Activated naive CD4-positive, alpha-beta T cell treated with anti-CD3 and anti-CD28 coated beads, Interleukin-2, amount 50 U/mL, for 72 hours (primary cell): ENCODE measurements around the gene SLC38A7. TPM values are rescaled to one million over a fixed set of nuclear protein-coding genes. Genes with fewer than 3 reads are reported as not detected.
A peak's percentile ranks its signal among the peaks of the same experiment; 100 is the strongest.

ENCODE experiments used
- ATAC-seq, 2 donors: fragments of 150-1000 bp; cut with Tn5 transposase; 2 replicates each; pipeline ENCODE4 v1.10.0; 2021; ENCODE audit warnings: mild to moderate bottlenecking in 2 of 2, moderate library complexity in 2 of 2
- DNase-seq, 2 donors: peaks; one replicate each; pipeline ENCODE4 v3.0.0; 2021 to 2022; ENCODE audit warnings: low spot score in 2 of 2
- H3K27ac Mint-ChIP-seq, 2 donors: one replicate each; pipeline ENCODE4 v1.8.0; 2022; ENCODE audit warnings: mild to moderate bottlenecking in 2 of 2, mixed read lengths in 2 of 2
- H3K36me3 Mint-ChIP-seq, 2 donors: one replicate each; pipeline ENCODE4 v1.8.0; 2022; ENCODE audit warnings: mixed read lengths in 2 of 2
- H3K9me3 Mint-ChIP-seq, 2 donors: one replicate each; pipeline ENCODE4 v1.8.0; 2022; ENCODE audit warnings: mixed read lengths in 2 of 2
- total RNA-seq, 2 donors: library from RNA; stranded (reverse); gene quantifications; one replicate each; pipeline ENCODE4 v1.2.3, GENCODE V29; 2022

The SLC38A7 gene
- total RNA-seq = 1 to 10 TPM; 5.8 to 6.7 TPM

GRCh38 chr16:58684354-58685083, at the start of gene SLC38A7:
TSS of gene SLC38A7 (minus strand) at chr16:58684770. CDS start at chr16:58680126, 4,644 bp downstream.
- Mint-ChIP-seq H3K36me3 (no peaks in the 10 kb centered on the region), H3K9me3 (no peaks in the 10 kb centered on the region), H3K27ac (peak within 1 kb of the TSS; percentile 88 to 94)
- ATAC-seq = peak; percentile 96 to 98
- peak; percentile 72 to 74 for DNase-seq

GRCh38 chr16:58733671-58734458, 49.3 kb upstream of the SLC38A7 start, which contains the start of gene GOT2:
TSS of gene GOT2 (minus strand) at chr16:58734316. CDS start at chr16:58734228, 88 bp downstream.
- peak; percentile 86 to 87 for DNase-seq
- H3K27ac Mint-ChIP-seq = peak within 1 kb of the TSS; percentile 93 to 98
- no peaks in the 10 kb centered on the region for H3K9me3 Mint-ChIP-seq
- H3K36me3 Mint-ChIP-seq = peaks cover 5 to 23% of the 10 kb centered on the region in 2 donors
- ATAC-seq = peak; percentile 91 to 92

DNA sequence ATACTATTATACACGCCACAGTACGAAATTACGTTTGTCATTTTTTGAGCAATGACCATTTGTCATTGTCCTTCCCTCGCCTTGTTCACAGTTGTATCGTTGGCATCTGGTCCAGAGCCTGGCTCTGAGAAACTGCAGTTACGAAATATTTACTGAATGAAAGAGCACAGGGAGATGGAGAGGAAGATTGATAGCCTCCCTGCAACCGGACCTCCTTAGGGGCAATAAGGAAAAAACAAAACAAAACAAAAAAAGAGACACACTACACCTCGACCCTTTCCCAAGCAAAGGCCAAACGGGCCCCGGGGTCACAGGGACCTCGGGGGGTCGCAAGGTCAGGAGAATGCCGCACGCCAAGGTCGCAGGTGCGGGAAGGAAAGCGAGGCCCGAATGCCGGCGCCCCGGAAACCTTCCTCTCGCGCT, 48.7 kb upstream of the SLC38A7 start:
- Mint-ChIP-seq H3K36me3 (peaks cover 5 to 23% of the 10 kb centered on the region in 2 donors), H3K9me3 (no peaks in the 10 kb centered on the region), H3K27ac (peak overlapping the region; percentile 93 to 95)
- DNase-seq (no peak), ATAC-seq (no peak)

GRCh38 chr16:58732545-58733247, 48.1 kb upstream of the SLC38A7 start:
- H3K27ac Mint-ChIP-seq = peak overlapping the region; percentile 93 to 95
- ATAC-seq = peak; percentile 72 to 77
- H3K36me3 Mint-ChIP-seq = peaks cover 5 to 23% of the 10 kb centered on the region in 2 donors
- DNase-seq = peak in 1 of 2 donors; percentile 10
- H3K9me3 Mint-ChIP-seq = no peaks in the 10 kb centered on the region

- DNase-seq (no peak), ATAC-seq (no peak)
- no peaks in the 10 kb centered on the region for H3K9me3 Mint-ChIP-seq
- H3K36me3 Mint-ChIP-seq = peaks cover 5 to 23% of the 10 kb centered on the region in 2 donors
- no peak overlapping the region for H3K27ac Mint-ChIP-seq
Observed at GRCh38 chr16:58730724-58731370, 46.3 kb upstream of the SLC38A7 start.

GRCh38 chr16:58727796-58728568, 43.4 kb upstream of the SLC38A7 start:
- ATAC-seq (no peak), DNase-seq (no peak)
- H3K27ac Mint-ChIP-seq = no peak overlapping the region
- H3K36me3 Mint-ChIP-seq = peaks cover 0 to 12% of the 10 kb centered on the region in 2 donors
- H3K9me3 Mint-ChIP-seq = no peaks in the 10 kb centered on the region

GRCh38 chr16:58727028-58727781, 42.6 kb upstream of the SLC38A7 start:
- Mint-ChIP-seq H3K36me3 (peaks cover 0 to 6% of the 10 kb centered on the region in 2 donors), H3K9me3 (no peaks in the 10 kb centered on the region), H3K27ac (peak overlapping the region in 1 of 2 donors; percentile 65)
- no peak for ATAC-seq
- DNase-seq = no peak

GRCh38 chr16:58723109-58723508, 38.5 kb upstream of the SLC38A7 start:
- no peak overlapping the region for H3K27ac Mint-ChIP-seq
- DNase-seq = no peak
- ATAC-seq = no peak
- no peaks in the 10 kb centered on the region for H3K9me3 Mint-ChIP-seq
- peaks cover 0 to 6% of the 10 kb centered on the region in 2 donors for H3K36me3 Mint-ChIP-seq

- ATAC-seq = no peak
- Mint-ChIP-seq H3K36me3 (peaks cover 11 to 23% of the 10 kb centered on the region in 2 donors), H3K9me3 (no peaks in the 10 kb centered on the region), H3K27ac (no peak overlapping the region)
- no peak for DNase-seq
Observed at GRCh38 chr16:58717994-58718393, 33.4 kb upstream of the SLC38A7 start.

DNA sequence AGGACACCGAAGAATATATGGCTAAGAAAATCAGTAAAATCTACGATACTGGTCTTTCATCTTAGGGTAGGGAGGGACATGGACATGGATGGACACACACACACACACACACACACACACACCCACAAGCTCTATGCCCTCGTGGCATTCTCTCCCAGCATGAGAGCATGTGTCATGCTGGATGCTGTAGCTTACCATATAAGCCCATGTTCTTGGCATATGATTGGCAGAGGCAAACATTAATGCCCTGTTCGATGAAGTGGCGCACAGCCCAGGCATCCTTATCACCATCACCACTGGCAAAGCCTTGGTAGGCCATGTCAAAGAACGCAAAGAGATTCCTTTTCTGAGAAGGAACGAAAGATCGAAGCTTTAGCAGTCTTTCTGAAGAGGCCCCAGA, 31.9 kb upstream of the SLC38A7 start:
- DNase-seq (no peak), ATAC-seq (no peak)
- Mint-ChIP-seq H3K27ac (peak overlapping the region in 1 of 2 donors; percentile 33), H3K36me3 (peaks cover 18 to 23% of the 10 kb centered on the region in 2 donors), H3K9me3 (no peaks in the 10 kb centered on the region)

DNA sequence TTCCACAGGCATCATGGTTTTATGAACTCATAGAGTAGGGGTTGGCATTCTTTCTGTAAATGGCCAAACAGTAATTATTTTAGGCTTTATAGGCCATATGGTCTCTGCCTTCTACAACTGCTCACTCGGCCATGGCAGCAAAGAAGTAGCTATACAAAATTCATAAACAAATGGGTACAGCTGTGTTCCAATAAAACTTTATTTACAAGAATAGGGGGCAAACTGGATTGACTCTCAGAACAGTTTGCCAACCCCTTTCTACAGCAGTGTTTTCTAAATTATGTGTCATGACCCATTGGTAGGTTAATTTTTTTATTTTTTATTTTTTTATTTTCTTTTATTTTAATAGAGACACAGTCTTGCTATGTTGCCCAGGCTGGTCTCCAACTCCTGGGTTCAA, 29.2 kb upstream of the SLC38A7 start:
- H3K36me3 Mint-ChIP-seq = peaks cover 18 to 21% of the 10 kb centered on the region in 2 donors

GRCh38 chr16:58709333-58709732, 24.8 kb upstream of the SLC38A7 start:
- Mint-ChIP-seq H3K36me3 (peaks cover 21 to 24% of the 10 kb centered on the region in 2 donors), H3K9me3 (no peaks in the 10 kb centered on the region), H3K27ac (no peak overlapping the region)
- DNase-seq (no peak), ATAC-seq (no peak)

More for the DNA sequence above, 29.2 kb upstream of the SLC38A7 start:
- Mint-ChIP-seq H3K9me3 (no peaks in the 10 kb centered on the region), H3K27ac (no peak overlapping the region)
- DNase-seq = no peak
- no peak for ATAC-seq

DNA sequence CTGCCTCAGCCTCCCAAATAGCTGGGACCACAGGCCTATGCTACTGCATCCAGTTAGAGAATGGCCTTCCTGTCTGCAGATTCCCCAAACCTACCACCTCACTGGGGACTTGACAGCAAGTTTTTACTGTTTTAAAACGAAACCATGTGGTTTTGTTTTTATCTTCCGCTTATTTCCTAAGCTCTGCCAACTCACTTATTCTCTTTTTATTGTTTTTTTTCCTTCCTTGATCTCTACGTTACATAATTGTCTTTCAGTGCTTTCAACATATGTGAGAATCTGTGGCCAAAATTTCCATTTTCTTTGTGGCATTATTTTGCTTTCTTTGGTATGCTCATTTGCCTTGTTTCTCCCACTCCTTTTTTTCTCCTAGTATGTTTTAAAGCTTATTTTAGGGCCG, 14.6 kb upstream of the SLC38A7 start:
- Mint-ChIP-seq H3K36me3 (no peaks in the 10 kb centered on the region), H3K9me3 (no peaks in the 10 kb centered on the region), H3K27ac (no peak overlapping the region)
- no peak for ATAC-seq
- DNase-seq = no peak

DNA sequence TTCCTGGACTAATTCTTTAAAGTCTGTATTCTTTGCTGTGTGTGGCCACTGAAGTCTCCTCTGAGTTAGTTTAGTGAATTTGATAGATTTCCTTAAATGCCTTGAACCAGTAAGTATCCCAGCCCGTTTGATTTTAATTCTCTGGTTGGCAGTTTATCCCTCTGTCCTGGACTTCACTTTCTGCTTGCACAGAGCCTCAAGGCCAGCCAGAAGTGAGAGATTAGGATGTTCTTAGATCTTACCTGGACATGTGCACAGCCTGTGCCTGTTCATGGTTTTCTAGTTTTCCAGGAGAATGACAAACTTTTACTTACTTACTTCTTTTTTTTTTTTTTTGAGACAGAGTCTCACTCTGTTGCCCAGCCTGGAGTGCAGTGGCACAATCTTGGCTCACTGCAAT, 10.8 kb upstream of the SLC38A7 start:
- Mint-ChIP-seq H3K9me3 (no peaks in the 10 kb centered on the region), H3K36me3 (no peaks in the 10 kb centered on the region), H3K27ac (no peak overlapping the region)
- DNase-seq (no peak), ATAC-seq (no peak)

- H3K36me3 Mint-ChIP-seq = no peaks in the 10 kb centered on the region
- H3K27ac Mint-ChIP-seq = no peak overlapping the region
- ATAC-seq (no peak), DNase-seq (no peak)
- H3K9me3 Mint-ChIP-seq = no peaks in the 10 kb centered on the region
Observed at GRCh38 chr16:58692450-58692849, 7.9 kb upstream of the SLC38A7 start.
